ENCODE results near the gene ZCCHC7. TPM values are rescaled to one million over a fixed set of nuclear protein-coding genes. Genes with fewer than 3 reads are reported as not detected.
"Not testable (repeated sequence)": the region's sequence is repeated elsewhere in the genome, so short reads cannot be mapped to it uniquely, and the experiment has no call there.

ZCCHC7 gene
- total and polyA plus RNA-seq, 2 of the 8 experiments (the other 6 are each of a cell fraction or from before 2014, with no cell fraction given), result 12.2 to 27.5 TPM

DNA sequence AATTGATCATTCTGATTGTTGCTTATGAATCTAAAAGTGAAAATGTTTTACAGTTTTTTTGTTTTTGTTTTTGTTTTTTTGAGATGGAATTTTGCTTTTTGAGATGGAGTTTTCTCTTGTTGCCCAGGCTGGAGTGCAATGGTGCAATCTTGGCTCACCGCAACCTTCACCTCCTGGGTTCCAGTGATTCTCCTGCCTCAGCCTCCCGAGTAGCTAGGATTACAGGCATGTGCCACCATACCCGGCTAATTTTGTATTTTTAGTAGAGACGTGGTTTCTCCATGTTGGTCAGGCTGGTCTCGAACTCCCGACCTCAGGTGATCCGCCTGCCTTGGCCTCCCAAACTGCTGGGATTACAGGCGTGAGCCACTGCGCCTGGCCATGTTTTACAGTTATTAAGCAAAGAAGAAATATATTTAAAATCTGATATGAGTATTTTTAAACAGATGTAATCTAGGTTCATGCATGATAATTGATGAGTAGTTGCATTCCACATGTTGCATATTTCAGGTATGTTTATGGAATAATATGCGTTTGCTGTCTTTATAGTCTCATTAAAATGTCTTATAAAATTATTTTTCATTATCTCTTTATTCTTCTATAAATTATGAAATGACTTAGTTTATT, 171.4 kb downstream of the ZCCHC7 start:
- H3K79me1 ChIP-seq (ENCODE audit: low read depth, low read length); H4K8ac ChIP-seq (ENCODE audit: extremely low read depth, insufficient read depth, low read length); H3K23ac ChIP-seq (ENCODE audit: insufficient read length); H3K9ac ChIP-seq (replicated peaks in 1 of 4; ENCODE audit: extremely low read depth in 1 of 4, low read depth in 3 of 4, low read length in 3 of 4); H2AK5ac ChIP-seq (ENCODE audit: low read depth, low read length); H2BK15ac ChIP-seq (ENCODE audit: low read length); H3K27me3 ChIP-seq (replicated peaks in 1 of 4; ENCODE audit: control insufficient read depth in 3 of 4, extremely low read depth in 1 of 4, insufficient read depth in 3 of 4, low read length in 3 of 4); H2BK20ac ChIP-seq (ENCODE audit: low read length); H2BK120ac ChIP-seq (replicated peaks; ENCODE audit: low read depth, low read length); H4K5ac ChIP-seq (ENCODE audit: insufficient read length, low read depth, low read length); H3K18ac ChIP-seq (ENCODE audit: extremely low read depth, low read length); H4K20me1 ChIP-seq (replicated peaks in 1 of 2; ENCODE audit: control insufficient read depth in 1 of 2, insufficient read depth in 2 of 2, low read length in 2 of 2); POLR2A ChIA-PET (ENCODE audit: partially characterized antibody); H2AFZ ChIP-seq (ENCODE audit: low read length); DNase-seq (ENCODE audit: low read depth in 1 of 2, low spot score in 2 of 2); H3K79me2 ChIP-seq (ENCODE audit: control insufficient read depth in 1 of 2, insufficient read depth in 2 of 2, low read length in 2 of 2); H3K14ac ChIP-seq (ENCODE audit: insufficient read length); H3K4me2 ChIP-seq (ENCODE audit: insufficient read depth in 1 of 2, low read depth in 2 of 2, low read length in 2 of 2); H3K9me3 ChIP-seq (ENCODE audit: insufficient read depth in 2 of 2, low read depth in 1 of 2, low read length in 1 of 2); CTCF ChIA-PET (ENCODE audit: partially characterized antibody); H3K36me3 ChIP-seq (ENCODE audit: control insufficient read depth in 2 of 4, insufficient read depth in 4 of 4, low read length in 3 of 4); H2BK12ac ChIP-seq (ENCODE audit: low read depth, low read length); H3K4me1 ChIP-seq (replicated peaks in 1 of 4; ENCODE audit: control insufficient read depth in 3 of 4, insufficient read depth in 4 of 4, low read length in 3 of 4); H3K4ac ChIP-seq (replicated peaks; ENCODE audit: insufficient read length, low read depth, low read length); FAIRE-seq; H4K91ac ChIP-seq (replicated peaks; ENCODE audit: insufficient read length, low read length); H2BK5ac ChIP-seq (ENCODE audit: low read depth, low read length); H3K27ac ChIP-seq (ENCODE audit: low read depth, low read length); H3K4me3 ChIP-seq (ENCODE audit: extremely low read depth in 1 of 4, insufficient read depth in 2 of 4, low read depth in 3 of 4, low read length in 4 of 4); H3K56ac ChIP-seq (replicated peaks; ENCODE audit: insufficient read length, low read depth, low read length); H3K23me2 ChIP-seq (ENCODE audit: low read depth, low read length): not testable (repeated sequence)
- WGBS, 2 experiments (ENCODE audit: extremely low coverage in 1 of 2, insufficient coverage in 1 of 2, insufficient read length in 1 of 2, insufficient replicate concordance in 2 of 2, low coverage in 1 of 2, low lambda C conversion rate in 2 of 2, missing lambda C conversion rate in 1 of 2), result 91% methylated on average over 10 of the region's 10 CpGs; no CpG with 5 or more reads in 1 of the 2 experiments
